CD4-positive, alpha-beta T cell treated with Interleukin-2 at 100 ng/mL for 4 hours (primary cell): ENCODE results near the gene MOB2.
"Not testable (repeated sequence)": the region's sequence is repeated elsewhere in the genome, so short reads cannot be mapped to it uniquely, and the experiment has no call there.

Experiments
- DNase-seq: peaks from one replicate; pipeline ENCODE4 v3.0.0-alpha.2; 2020; ENCODE audit warnings: low spot score

MOB2 gene

DNA sequence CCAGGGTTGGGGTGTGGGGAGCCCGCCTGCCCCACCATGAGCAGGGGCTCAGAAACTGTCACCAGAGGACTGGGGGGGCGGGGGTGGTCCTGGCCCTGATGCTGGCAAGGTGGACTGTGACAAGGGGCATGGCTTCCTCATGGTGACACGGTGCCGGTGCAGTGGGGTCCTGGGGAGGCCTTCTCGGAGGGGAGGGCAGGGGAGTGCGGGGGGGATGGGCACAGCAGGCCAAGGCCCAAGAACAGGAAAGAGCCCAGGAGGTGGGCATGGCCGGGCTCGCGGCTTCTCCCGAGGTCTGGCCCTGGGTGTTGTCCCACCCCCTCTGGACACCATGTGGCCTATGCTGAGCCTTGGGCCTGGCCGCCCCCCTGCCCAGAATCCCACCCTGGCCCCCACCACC is 47.2 kb downstream of the MOB2 start:
- no peak for DNase-seq

DNA sequence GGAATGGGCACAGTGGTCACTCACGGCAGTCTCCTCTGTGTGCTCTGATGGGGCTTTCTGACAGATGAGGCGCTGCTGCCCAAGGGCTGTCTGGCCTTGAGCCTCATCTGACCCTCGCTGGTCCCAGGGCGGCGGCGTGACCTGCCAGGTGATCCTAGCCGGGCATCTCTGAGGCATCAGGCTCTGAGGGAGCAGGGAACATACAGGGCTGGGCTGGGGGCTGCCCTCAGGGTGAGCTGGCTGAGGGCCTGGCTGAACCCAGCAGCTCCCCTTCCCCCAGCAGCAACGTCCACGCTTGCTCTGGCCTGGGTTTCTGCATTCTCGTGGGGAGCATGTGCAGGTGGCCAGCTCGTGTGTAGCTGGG is 47.6 kb downstream of the MOB2 start:
- DNase-seq: no peak

DNA sequence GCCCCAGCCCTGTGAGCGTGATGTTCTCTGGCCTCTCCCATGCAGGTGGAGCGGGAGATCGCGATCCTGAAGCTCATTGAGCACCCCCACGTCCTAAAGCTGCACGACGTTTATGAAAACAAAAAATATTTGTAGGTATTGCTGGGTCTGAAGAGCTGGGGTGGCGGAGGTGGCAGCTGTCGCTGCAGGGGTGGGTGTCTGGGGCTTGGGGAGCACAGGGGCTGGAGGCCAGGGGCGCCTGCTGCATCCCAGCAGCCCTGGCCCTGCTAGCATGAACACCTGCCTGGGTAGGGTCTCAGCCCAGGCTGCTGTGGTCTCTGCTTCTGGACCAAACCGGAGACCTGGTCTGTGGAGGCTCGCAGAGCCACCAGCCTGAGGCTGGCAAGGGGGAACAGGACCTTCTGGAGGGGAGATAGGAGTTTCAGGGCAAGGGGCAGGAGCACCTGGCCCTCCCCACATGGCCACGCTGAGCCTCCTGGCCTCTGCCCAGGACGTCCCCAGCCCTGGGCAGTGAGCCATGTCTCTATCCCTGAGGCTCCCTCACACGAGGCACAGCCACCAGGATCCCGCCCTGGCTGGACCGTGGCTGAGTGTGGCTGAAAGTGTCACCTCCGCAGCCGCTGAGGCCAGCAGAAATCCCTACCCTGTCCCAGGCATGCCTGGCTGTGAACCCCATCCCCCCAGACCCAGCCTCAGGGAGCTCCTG is 48.2 kb downstream of the MOB2 start:
- no peak for DNase-seq

DNA sequence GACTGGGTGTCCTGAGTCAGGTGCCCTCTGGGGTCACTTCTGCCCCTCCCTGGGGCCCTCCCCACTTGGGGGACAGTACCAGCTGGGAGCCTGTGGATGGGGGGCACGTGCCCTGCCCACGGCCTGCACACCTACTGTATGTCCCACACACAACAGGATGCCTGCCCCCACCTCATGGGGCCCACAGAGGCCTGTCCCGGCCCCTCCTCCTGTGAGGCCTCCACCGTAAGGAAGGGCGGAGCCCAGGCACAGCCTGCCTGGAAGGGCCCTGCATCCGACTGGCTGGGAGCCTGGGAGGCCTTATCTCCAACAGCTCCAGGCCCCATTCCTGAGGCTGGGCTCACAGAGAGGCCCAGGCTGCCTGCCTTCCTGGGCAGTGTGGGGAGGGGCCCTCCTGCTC is 49.1 kb downstream of the MOB2 start:
- no peak for DNase-seq

DNA sequence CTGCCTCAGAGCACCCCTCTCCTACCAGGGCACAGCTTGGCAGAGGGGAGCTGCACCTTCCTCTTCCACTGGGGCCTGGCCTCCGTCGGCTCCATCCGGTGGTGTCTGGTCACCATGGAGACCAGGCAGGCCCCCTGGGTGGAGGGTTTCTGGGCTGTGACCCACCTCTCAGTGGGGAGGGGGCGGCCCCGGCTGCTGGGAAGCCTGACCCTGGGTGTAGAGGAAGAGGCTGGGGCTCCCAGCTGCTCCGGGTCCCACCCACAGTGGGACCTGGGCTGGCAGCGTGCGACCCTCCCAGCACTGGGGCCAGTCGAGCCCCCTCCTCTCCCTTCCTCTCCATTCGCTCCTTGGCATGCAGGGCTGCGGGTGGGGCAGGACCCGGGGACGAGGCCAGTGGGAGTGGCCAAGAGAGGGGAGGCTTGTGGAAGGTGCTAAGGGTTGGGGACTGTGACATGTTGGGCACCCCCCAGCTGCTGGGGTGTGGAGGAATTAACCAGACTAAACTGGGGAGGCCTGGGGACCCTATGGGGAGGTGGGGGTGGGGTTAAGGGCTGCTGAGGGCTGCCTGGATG is 50.0 kb downstream of the MOB2 start:
- no peak for DNase-seq

DNA sequence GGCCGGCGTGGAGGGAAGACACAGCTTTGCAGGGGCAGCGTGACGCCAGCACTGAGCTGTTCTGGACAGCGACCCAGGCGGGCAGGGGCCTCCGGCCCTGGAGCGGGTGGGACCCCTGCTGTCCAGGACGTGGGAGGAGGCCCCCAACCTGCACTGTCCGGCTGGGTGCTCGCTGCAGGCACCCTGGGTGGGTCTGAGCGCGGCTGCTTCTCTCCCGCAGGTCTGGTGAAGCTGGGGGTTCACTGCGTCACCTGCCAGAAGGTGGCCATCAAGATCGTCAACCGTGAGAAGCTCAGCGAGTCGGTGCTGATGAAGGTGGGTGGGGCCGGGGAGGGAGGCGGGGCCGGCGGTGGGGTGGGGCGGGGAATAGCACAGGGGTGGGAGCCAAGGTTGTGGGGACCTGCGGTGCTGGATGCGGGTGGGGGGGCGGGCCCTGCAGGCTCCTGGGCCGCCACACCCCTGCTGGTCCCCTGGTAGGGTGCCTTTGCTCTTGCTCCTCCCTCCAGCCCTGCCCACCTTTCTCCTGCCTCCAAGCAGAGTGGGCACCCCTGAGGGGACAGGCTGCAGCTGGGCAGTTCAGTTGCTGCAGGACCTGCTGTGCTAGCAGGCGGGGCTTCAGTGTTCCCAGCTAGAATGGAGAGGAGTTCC is 50.6 kb downstream of the MOB2 start:
- DNase-seq: no peak

DNA sequence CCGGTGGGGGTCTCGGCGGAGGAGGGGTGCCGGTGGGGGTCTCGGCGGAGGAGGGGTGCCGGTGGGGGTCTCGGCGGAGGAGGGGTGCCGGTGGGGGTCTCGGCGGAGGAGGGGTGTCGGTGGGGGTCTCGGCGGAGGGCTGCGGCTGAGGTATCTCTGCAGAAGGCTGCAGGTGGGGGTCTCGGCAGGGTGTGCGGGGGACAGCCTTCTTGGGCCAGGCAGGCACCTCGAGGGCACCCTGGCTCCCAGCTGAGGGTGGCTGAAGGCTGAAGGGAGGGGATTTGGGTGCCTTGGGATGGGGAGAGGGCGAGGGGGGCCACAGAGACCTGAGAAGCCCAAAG is 51.1 kb downstream of the MOB2 start:
- not testable (repeated sequence) for DNase-seq

DNA sequence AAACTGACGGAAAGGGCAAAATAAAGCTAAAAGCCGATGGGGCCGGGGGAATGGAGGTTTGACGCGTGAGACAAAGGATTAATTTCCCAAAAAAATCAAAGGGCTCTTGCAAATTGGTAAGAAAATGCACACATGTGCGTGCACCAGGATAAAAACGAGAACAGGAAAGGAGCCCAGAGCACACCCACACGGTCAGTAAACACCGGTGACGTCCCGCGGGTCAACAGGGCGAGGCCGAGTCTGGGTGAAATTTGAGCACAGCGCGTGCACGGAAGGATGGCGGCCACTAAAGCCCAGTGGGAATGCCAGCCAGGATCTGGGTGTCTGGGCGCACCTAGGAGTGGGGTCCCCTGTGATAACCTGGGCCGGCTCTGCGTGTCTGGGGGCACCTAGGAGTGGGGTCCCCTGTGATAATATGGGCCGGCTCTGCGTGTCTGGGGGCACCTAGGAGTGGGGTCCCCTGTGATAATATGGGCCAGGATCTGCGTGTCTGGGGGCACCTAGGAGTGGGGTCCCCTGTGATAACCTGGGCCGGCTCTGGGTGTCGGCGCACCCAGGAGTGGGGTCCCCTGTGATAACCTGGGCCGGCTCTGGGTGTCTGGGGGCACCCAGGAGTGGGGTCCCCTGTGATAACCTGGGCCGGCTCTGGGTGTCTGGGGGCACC is 52.5 kb downstream of the MOB2 start:
- no peak for DNase-seq

DNA sequence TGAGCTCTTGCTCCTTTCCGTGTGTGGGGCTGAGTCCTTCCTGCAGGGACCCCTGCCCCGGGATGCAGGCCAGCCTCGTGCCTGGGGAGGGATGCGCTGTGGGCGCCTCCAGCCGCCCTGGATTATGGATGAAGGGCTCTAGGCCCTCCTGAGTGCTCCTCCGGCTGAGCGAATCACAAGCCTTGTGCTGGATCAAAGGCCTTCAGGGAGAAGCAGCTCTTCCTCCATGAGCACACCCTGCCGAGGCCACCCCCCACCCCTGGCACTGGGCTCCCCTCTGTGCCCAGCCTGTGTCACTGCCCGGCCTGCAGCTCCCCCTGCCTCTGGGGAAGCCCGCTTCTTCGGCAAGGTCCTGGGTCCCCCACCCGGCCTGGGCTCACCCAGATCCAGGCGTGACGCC is 53.0 kb downstream of the MOB2 start:
- no peak for DNase-seq

DNA sequence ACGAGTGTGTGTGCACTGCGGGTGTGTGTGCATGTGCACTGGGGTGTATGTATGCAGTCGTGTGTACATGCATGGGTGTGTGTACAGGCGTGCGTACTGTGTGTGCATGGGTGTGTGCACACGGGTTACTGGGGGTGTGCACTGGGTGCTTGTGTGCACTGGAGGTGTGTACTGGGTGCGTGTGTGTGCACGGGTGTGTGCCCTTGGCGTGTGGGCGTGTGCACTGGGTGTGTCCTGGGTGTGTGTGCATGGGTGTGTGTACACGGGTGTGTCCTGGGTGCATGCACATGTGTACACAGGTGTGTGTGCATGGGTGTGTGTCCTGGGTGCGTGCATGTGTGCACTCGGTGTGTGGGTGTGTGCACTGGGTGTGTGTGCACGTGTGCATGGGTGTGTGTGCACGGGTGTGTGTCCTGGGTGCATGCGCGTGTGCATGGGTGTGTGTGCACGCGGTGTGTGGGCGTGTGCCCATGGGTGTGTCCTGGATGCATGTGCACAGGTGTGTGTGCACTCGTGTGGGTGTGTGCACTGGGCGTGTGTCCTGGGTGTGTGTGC is 57.7 kb downstream of the MOB2 start:
- no peak for DNase-seq

DNA sequence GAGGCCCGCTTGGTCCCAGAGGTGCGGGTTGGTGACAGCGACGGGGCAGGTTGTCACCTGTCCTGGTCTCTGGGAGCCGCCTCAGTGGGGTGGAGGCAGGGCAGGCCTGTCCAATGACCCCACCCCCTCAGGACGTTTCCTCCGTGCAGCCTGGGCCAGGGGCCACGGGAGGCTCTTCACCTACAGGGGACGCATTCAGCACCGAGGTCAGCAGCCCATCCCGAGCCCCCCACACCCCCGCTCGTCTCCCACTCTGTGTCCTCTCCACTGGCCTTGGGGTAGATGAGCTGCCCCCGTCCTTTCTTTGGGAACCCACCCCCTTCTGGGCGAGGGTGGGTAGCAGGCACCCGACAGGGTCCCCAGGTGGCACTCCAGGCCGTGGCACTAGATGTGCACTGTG is 61.1 kb downstream of the MOB2 start:
- DNase-seq: no peak

DNA sequence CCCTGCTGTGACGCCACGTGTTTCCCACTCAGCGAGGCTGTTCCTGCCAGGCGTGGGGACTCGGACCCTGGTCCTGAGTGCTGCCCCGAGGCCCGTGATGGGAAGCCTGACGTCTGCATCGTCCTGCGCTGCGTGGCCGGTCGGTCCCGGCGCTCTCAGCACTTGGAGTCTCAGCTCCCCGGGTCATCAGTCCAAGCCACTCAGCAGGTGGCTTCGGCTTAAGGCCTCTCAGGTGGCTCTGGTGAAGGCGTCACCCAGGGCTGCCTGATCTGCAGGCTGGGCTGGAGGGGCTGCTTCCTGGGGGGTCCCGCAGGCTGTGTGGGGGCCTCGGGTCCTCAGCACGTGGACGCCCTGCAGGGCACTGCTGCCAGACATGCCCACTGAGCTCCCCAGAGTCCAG is 61.6 kb downstream of the MOB2 start:
- DNase-seq: no peak

DNA sequence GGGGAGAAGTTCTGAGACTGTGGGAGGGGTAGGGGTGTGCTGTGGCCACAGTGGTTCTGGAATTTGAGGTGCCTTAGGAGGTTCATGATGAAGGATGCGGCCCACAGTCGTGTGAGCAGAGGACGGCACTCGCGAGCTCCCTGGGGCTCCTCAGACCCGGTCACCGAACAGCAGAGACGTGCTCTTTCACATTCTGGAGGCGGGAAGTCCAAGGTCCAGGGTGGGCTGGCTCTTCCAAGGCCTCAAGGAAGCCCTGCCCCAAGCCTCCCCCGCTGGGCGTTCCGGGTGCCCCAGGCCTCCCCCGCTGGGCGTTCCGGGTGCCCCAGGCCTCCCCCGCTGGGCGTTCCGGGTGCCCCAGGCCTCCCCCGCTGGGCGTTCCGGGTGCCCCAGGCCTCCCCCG is 63.2 kb downstream of the MOB2 start:
- not testable (repeated sequence) for DNase-seq

DNA sequence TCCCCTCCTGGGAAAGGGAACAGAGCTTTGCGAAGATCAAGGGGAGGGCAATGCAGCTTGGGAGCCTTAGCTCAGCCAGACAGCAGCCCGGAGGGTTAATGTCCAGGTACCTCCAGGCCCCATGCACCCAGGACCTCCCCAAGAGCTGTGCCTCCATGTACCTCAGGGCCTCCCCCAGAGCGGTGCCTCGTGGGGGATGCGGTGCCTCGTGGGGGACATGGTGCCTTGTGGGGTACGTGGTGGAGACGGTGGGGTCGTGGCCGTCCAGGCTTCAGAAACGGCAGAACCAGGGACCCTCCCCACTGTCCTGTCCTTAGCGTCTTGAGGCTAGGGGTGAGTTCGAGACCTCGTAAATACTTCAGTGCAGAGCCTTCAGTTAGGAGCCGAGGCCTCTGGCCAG is 63.6 kb downstream of the MOB2 start:
- no peak for DNase-seq

DNA sequence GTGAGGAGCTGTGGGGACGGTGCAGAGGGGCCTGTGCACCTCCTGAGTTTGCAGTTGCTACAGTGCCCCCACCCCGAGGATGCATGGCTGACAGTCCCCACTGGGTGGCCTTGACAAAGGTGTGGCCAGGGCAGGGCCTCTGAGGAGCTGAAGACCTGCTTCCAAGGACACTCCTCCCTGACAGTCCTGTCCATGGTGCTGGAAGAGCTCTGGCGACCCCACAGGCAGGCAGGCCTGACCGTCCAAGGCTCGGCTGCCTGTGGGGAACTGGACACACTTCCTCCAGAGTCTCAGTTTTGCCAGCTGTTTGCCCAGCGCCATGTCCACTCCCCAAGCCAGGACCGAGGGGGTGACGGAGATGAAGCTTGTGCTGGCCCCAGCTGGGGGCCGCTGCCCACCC is 64.1 kb downstream of the MOB2 start:
- DNase-seq: no peak

DNA sequence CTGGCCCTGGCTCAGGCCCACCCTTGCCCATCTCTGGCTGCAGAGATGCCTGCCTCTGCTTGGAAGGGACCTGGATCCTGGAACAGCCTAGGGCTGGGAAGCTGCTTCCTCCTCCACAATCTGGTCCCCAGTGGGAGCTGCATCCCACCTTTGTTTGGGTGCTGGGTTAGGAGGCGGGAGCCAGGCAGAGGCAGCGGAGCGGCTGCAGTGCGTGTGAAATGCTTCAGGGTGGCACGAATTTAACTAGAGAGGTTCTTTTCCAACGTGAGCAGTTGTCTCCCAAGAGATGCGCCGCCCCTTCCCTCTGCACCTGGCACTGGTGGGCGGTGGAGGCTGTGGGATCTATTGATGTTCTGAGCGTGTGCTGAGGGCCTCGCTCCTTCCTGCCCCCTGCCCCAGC is 65.3 kb downstream of the MOB2 start:
- DNase-seq: no peak

DNA sequence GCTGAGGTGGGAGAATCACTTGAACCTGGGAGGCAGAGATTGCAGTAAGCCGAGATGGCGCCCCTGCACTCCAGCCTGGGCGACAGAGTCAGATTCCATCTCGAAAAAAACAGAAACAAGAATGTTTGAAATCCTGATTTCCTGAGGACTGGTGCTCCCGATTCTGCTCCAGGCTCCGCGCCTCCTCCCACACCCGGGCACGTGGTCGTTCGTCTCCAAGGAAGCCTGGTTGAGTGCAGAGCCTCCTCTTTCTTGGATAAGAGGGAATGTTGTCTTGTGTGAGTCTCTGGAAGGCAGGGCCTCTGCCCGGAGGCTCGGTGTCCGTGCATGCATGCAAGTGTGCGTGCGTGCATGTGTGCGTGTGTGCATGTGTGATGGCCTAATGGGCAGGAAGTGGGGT is 66.8 kb downstream of the MOB2 start:
- DNase-seq: no peak
